IMR-90 (cell line): ENCODE measurements around the gene R3HDM2.

Experiments used
- CEBPB ChIP-seq: IDR thresholded peaks from 2 replicates; pipeline ENCODE4 v1.6.1; 2012; ENCODE audit warnings: low read depth, low read length, improper control_type of control experiment
- CTCF ChIP-seq: conservative IDR thresholded peaks from 2 replicates; pipeline ENCODE4 v1.5.1; 2012; ENCODE audit warnings: mild to moderate bottlenecking, low read depth, low read length, improper control_type of control experiment
- ELK1 ChIP-seq: fragments of 150-350 bp; IDR thresholded peaks from 2 replicates; pipeline ENCODE4 v1.6.1; 2016; ENCODE audit warnings: low read depth, mild to moderate bottlenecking, low read length, moderate library complexity, borderline replicate concordance
- MXI1 ChIP-seq: IDR thresholded peaks from 2 replicates; pipeline ENCODE4 v1.6.1; 2012; ENCODE audit warnings: low read depth, mild to moderate bottlenecking, low read length, moderate library complexity, borderline replicate concordance
- NFE2L2 ChIP-seq: fragments of 150-350 bp; IDR thresholded peaks from 2 replicates; pipeline ENCODE4 v1.6.1; 2016; ENCODE audit warnings: low read depth, mild to moderate bottlenecking, low read length
- POLR2A ChIP-seq: IDR thresholded peaks from 2 replicates; pipeline ENCODE4 v1.6.1; 2012; ENCODE audit warnings: mild to moderate bottlenecking, low read depth, low read length
- USF2 ChIP-seq: fragments of 150-350 bp; IDR thresholded peaks from 2 replicates; pipeline ENCODE4 v1.6.1; 2017; ENCODE audit warnings: mild to moderate bottlenecking, antibody characterized with exemption, low read length, low read depth

GRCh38 chr12:57420482-57420881 lies 10.4 kb downstream of the R3HDM2 start:
- TF ChIP-seq CTCF (no peak), POLR2A (no peak), CEBPB (no peak), USF2 (no peak), NFE2L2 (no peak), ELK1 (no peak), MXI1 (no peak)
